AG08395 (cell line): ENCODE results near the gene ATG10.
A peak's percentile ranks its signal among the peaks of the same experiment; 100 is the strongest.

ENCODE experiments used
- DNase-seq: peaks from one replicate; pipeline ENCODE4 v3.0.0; 2012; ENCODE audit warnings: mixed read lengths, low spot score

The ATG10 gene

GRCh38 chr5:82276800-82277612, 305.2 kb downstream of the ATG10 start:
- DNase-seq: no peak

- DNase-seq: no peak
Observed at GRCh38 chr5:82277613-82277986, 305.8 kb downstream of the ATG10 start.

DNA sequence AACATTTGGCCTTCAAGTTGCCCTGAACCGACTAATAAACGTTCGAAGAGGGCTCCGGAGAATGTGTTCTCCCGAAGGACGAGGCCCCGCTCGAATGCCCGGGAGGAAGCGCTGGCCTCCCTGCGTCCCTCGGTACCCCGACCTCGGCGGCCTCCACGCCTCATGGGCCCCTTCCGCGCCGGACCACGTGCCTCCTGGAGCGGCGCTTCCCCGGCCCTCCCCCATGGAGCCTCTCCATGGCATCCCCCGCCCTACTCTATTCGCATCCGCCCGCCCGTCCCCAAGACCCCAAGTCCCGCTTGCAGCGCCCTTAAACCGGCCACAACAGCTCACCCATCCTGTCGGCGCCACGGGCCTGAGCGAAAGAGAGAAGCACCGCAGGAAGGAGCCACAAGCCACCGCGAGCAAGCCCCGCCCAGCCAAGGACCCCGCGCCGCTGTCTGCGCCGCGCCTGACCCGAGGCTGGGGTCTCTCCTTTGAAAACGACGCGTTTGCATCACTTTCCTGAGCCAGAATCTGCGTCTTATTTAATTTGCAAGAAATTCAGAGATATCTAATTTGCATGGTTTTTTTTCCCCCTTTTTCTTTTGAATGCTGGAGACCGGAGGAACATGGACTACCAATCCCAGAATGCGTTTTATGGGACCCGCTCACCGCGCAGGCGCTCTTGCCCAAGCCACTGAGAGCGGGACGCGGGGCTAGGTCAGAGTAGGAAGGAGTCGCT, 306.3 kb downstream of the ATG10 start, which contains the start of gene RPS23:
TSS of gene RPS23 (minus strand) at position 368 of the 724 bp plus-strand sequence. CDS start at position 337, 31 bp downstream.
- DNase-seq: peak; percentile 96

GRCh38 chr5:82278711-82279370, 307.0 kb downstream of the ATG10 start:
- no peak for DNase-seq

GRCh38 chr5:82283893-82284292, 312.1 kb downstream of the ATG10 start:
- no peak for DNase-seq

GRCh38 chr5:82285206-82285605, 313.4 kb downstream of the ATG10 start:
- no peak for DNase-seq

DNA sequence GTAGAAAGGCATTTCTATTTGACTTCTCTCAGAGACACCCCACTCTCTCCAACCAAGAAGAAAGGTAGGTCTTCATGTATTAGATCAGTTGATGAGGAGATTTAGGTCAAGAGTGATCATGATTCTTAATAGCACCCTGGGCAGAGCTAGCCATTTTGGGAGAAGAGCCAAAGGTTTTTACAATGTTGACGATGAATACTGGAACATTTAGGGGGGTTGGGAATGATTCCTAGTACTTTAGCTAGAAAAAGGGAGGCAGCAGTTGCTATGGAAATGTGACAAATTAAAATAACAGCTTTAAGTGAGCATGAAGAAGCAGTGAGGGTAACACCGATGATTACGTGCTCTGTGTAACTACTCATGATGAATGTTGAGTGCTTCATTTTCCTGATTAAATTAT, 315.8 kb downstream of the ATG10 start:
- DNase-seq: no peak

- no peak for DNase-seq
Observed at GRCh38 chr5:82290005-82290404, 318.2 kb downstream of the ATG10 start.

- no peak for DNase-seq
Observed at GRCh38 chr5:82290908-82291307, 319.1 kb downstream of the ATG10 start.

DNA sequence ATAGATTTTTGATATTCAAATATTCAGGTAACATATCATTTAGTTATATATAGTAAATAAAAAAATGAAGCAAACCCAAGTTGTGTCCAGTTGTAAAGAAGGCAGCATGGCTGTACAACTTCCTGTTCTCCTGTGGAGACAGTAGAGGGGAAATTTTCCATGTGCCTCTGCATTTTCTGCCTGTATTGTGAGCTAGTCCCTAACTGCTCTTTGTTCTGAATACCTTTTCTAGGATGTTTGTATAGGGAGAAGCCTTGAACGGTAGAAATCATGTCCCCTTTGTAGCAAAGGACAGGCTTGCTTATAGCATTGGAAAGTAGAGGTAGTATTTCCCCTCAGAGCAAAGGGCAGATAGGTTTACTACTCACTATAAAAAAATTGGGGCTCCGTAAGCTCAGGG, 319.6 kb downstream of the ATG10 start:
- no peak for DNase-seq

DNA sequence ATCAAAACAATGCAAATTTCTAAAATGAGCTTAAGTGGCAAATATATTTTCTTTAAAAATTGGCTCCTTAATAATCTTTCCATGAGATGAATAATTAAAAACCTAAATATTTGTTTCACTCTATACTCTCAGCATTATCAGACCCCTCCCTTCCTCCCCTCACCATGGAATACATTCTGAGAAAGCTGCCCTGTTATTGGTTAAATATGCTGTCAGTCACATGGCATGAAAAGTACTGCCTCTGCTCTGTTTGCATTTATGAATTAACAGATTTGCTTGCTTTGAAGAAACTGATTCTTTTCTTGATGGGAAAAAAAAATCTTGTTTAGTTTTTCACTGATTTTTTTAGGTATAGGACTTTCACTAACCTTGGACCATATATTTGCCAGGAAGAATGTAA, 323.3 kb downstream of the ATG10 start:
- DNase-seq: no peak

DNA sequence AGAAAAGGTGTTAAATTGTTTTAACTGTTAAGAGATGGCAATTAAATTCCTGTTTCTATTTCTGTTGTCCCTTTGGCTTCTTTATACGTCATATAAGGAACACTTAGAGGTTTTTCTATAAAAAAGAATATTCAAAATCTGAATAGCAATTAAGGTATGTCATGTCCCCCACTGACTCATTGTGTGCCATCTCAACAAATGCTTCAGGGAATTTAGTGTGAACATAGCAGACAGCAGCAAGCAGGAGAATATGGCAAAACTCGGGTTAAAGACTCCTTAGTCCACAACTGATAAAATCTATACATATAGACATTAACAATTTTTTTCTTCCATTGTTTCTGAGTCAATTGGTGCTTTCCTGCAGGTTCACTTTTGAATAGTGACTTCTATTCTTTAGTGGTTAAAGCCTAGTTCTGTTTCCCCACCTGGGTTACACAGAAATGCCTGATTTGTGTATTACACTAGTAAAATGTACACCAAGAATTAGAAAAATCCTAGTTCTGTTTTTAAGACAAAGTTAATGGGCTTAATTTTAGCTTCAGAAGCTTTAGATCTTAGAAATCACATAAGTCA, 324.2 kb downstream of the ATG10 start:
- no peak for DNase-seq

DNA sequence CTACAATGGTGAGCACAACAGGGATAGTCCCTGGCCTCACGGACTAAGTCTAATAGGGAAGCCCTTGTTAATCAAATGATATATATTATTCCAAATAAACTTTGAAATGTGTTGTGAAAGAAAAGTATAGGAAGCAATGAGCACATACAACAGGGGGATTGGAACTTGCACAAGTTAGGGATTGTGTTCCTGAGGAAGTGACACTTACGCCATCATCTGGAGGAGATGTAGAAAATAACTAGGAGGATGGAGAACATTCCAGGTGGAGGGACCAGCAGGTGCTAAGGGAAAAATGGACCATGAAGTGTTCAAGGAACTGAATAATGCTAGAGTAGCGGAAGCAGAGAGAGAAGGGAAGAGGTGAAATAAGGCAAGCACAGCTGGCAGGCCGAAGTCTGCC, 325.1 kb downstream of the ATG10 start:
- DNase-seq: no peak

GRCh38 chr5:82297711-82298110, 325.9 kb downstream of the ATG10 start:
- DNase-seq: no peak

- no peak for DNase-seq
Observed at GRCh38 chr5:82298668-82299067, 326.8 kb downstream of the ATG10 start.

GRCh38 chr5:82301190-82301589, 329.4 kb downstream of the ATG10 start:
- no peak for DNase-seq
